H1 (cell line): ENCODE measurements around the gene QSOX1. TPM values are rescaled to one million over a fixed set of nuclear protein-coding genes. Genes with fewer than 3 reads are reported as not detected.

ENCODE experiments used
- CTCF ChIA-PET: fragments of 300-600 bp; sonication (Branson Sonifier 250); formaldehyde crosslinking; loops from one replicate; lab custom pipeline; 2021; ENCODE audit not compliant: partially characterized antibody; lab: Charles Lee
- POLR2A ChIA-PET: fragments of 300-600 bp; sonication (Branson Sonifier 250); formaldehyde crosslinking; loops from one replicate; lab custom pipeline; 2021; ENCODE audit warnings: inconsistent platforms; ENCODE audit not compliant: partially characterized antibody; lab: Charles Lee
- DNase-seq, 2 experiments: peaks; one replicate each; pipeline versions ENCODE4 v3.0.0 to v3.0.0-alpha.2; 2010 to 2022; ENCODE audit warnings: low spot score in 2 of 2, low read depth in 1 of 2, mixed read lengths in 1 of 2
- FAIRE-seq: peaks from 2 replicates; lab custom pipeline; 2011; peaks lifted over from hg19 to GRCh38; lab: Jason Lieb, UNC
- H2AFZ ChIP-seq: 2 replicates; pipeline ENCODE4 v1.8.1; 2012; ENCODE audit warnings: low read length, inconsistent platforms
- H2AK5ac ChIP-seq: 2 replicates; pipeline ENCODE4 v1.6.1; 2013; ENCODE audit warnings: low read depth, low read length
- H2BK120ac ChIP-seq: replicated peaks from 2 replicates; pipeline ENCODE3; 2013; ENCODE audit warnings: low read depth, low read length, inconsistent platforms
- H2BK12ac ChIP-seq: 2 replicates; pipeline ENCODE4 v1.6.1; 2013; ENCODE audit warnings: low read depth, low read length
- H2BK15ac ChIP-seq: 2 replicates; pipeline ENCODE4 v1.6.1; 2013; ENCODE audit warnings: low read length
- H2BK20ac ChIP-seq: 2 replicates; pipeline ENCODE4 v1.6.1; 2013; ENCODE audit warnings: low read length
- H2BK5ac ChIP-seq: 2 replicates; pipeline ENCODE4 v1.6.1; 2013; ENCODE audit warnings: low read depth, low read length
- H3K14ac ChIP-seq: 2 replicates; pipeline ENCODE4 v1.6.1; 2013; ENCODE audit warnings: inconsistent platforms; ENCODE audit not compliant: insufficient read length
- H3K18ac ChIP-seq: 2 replicates; pipeline ENCODE4 v1.6.1; 2013; ENCODE audit warnings: low read length; ENCODE audit errors: extremely low read depth
- H3K23ac ChIP-seq: 2 replicates; pipeline ENCODE4 v1.6.1; 2013; ENCODE audit warnings: inconsistent platforms; ENCODE audit not compliant: insufficient read length
- H3K23me2 ChIP-seq: 2 replicates; pipeline ENCODE4 v1.6.1; 2013; ENCODE audit warnings: low read depth, low read length
- H3K27ac ChIP-seq: 2 replicates; pipeline ENCODE4 v1.6.1; 2011; ENCODE audit warnings: low read depth, low read length, inconsistent platforms
- H3K27me3 ChIP-seq, 4 experiments: replicated peaks in 1 of 4; 1 replicate in 1 of 4; 2 replicates in 3 of 4; pipeline versions ENCODE4 v1.6.1 to v1.8.1; 2011 to 2013; ENCODE audit warnings: low read length in 3 of 4, mild to moderate bottlenecking in 3 of 4, inconsistent platforms in 2 of 4, mixed read lengths in 2 of 4, moderate library complexity in 1 of 4; ENCODE audit not compliant: control insufficient read depth in 3 of 4, insufficient read depth in 3 of 4; ENCODE audit errors: extremely low read depth in 1 of 4
- H3K36me3 ChIP-seq, 4 experiments: 2 replicates each; pipeline versions ENCODE4 v1.6.1 to v1.8.1; 2011 to 2013; ENCODE audit warnings: mild to moderate bottlenecking in 4 of 4, low read length in 3 of 4, moderate library complexity in 2 of 4, control low read depth in 1 of 4, inconsistent platforms in 1 of 4; ENCODE audit not compliant: insufficient read depth in 4 of 4, control insufficient read depth in 2 of 4
- H3K4ac ChIP-seq: replicated peaks from 2 replicates; pipeline ENCODE3; 2013; ENCODE audit warnings: low read length, low read depth, mixed read lengths, inconsistent platforms; ENCODE audit not compliant: insufficient read length
- H3K4me1 ChIP-seq, 4 experiments: replicated peaks in 1 of 4; 1 replicate in 1 of 4; 2 replicates in 3 of 4; pipeline versions ENCODE4 v1.6.1 to v1.8.1; 2011 to 2013; ENCODE audit warnings: low read length in 3 of 4, inconsistent platforms in 2 of 4, mixed read lengths in 1 of 4; ENCODE audit not compliant: insufficient read depth in 4 of 4, control insufficient read depth in 3 of 4
- H3K4me2 ChIP-seq, 2 experiments: 2 replicates each; pipeline versions ENCODE4 v1.6.1 to v1.8.1; 2011 to 2013; ENCODE audit warnings: low read depth in 2 of 2, low read length in 2 of 2, control low read depth in 1 of 2, inconsistent platforms in 1 of 2, mild to moderate bottlenecking in 1 of 2; ENCODE audit not compliant: insufficient read depth in 1 of 2
- H3K4me3 ChIP-seq, 4 experiments: fragments of 200-600, 300-600 bp in 1 of 4; sonication (generic), shearing (Covaris generic), sonication (Bioruptor Twin) in 1 of 4; 2 replicates each; pipeline versions ENCODE4 v1.5.1 to v1.8.1; 2011 to 2016; ENCODE audit warnings: low read length in 4 of 4, low read depth in 3 of 4, control low read depth in 2 of 4, inconsistent platforms in 2 of 4, mild to moderate bottlenecking in 2 of 4, mixed read lengths in 1 of 4, moderate library complexity in 1 of 4; ENCODE audit not compliant: insufficient read depth in 2 of 4; ENCODE audit errors: extremely low read depth in 1 of 4
- H3K56ac ChIP-seq: replicated peaks from 2 replicates; pipeline ENCODE3; 2013; ENCODE audit warnings: low read depth, mild to moderate bottlenecking, mixed read lengths, low read length, inconsistent platforms; ENCODE audit not compliant: insufficient read length
- H3K79me1 ChIP-seq: 2 replicates; pipeline ENCODE4 v1.6.1; 2013; ENCODE audit warnings: low read depth, low read length, control low read depth
- H3K79me2 ChIP-seq, 2 experiments: 2 replicates each; pipeline versions ENCODE4 v1.6.1 to v1.8.1; 2012 to 2013; ENCODE audit warnings: low read length in 2 of 2, mild to moderate bottlenecking in 2 of 2, inconsistent platforms in 1 of 2; ENCODE audit not compliant: insufficient read depth in 2 of 2, control insufficient read depth in 1 of 2
- H3K9ac ChIP-seq, 4 experiments: replicated peaks in 1 of 4; 1 replicate in 1 of 4; 2 replicates in 3 of 4; pipeline versions ENCODE4 v1.6.1 to v1.8.1; 2011 to 2013; ENCODE audit warnings: low read depth in 3 of 4, low read length in 3 of 4, control low read depth in 2 of 4, mild to moderate bottlenecking in 2 of 4, moderate library complexity in 2 of 4, inconsistent platforms in 1 of 4; ENCODE audit errors: extremely low read depth in 1 of 4
- H3K9me3 ChIP-seq, 2 experiments: 2 replicates each; pipeline versions ENCODE4 v1.6.1 to v1.8.1; 2012 to 2013; ENCODE audit warnings: mild to moderate bottlenecking in 2 of 2, moderate library complexity in 2 of 2, control low read depth in 1 of 2, inconsistent platforms in 1 of 2, low read depth in 1 of 2, low read length in 1 of 2, mixed read lengths in 1 of 2; ENCODE audit not compliant: insufficient read depth in 2 of 2
- H4K20me1 ChIP-seq, 2 experiments: replicated peaks in 1 of 2; 2 replicates each; pipeline versions ENCODE3 to v1.8.1; 2011 to 2013; ENCODE audit warnings: inconsistent platforms in 2 of 2, low read length in 2 of 2, mild to moderate bottlenecking in 1 of 2; ENCODE audit not compliant: insufficient read depth in 2 of 2, control insufficient read depth in 1 of 2
- H4K5ac ChIP-seq: 2 replicates; pipeline ENCODE4 v1.6.1; 2013; ENCODE audit warnings: low read length, low read depth, mixed read lengths, inconsistent platforms; ENCODE audit not compliant: insufficient read length
- H4K8ac ChIP-seq: 2 replicates; pipeline ENCODE4 v1.8.0; 2013; ENCODE audit warnings: mild to moderate bottlenecking, moderate library complexity, low read length, inconsistent platforms; ENCODE audit not compliant: insufficient read depth; ENCODE audit errors: extremely low read depth
- H4K91ac ChIP-seq: replicated peaks from 2 replicates; pipeline ENCODE3; 2013; ENCODE audit warnings: low read length, mixed read lengths, inconsistent platforms; ENCODE audit not compliant: insufficient read length
- EP300 ChIP-seq, 2 experiments: IDR thresholded peaks; 1 replicate in 1 of 2; 2 replicates in 1 of 2; pipeline ENCODE4 v1.6.1; 2011 to 2012; ENCODE audit warnings: low read depth in 2 of 2, low read length in 2 of 2, mild to moderate bottlenecking in 2 of 2, borderline replicate concordance in 1 of 2, inconsistent platforms in 1 of 2, moderate library complexity in 1 of 2
- NANOG ChIP-seq: IDR thresholded peaks from 2 replicates; pipeline ENCODE4 v1.6.1; 2011; ENCODE audit warnings: low read length, low read depth, mild to moderate bottlenecking, inconsistent platforms; ENCODE audit not compliant: insufficient read depth, poor library complexity, severe bottlenecking
- RNF2 ChIP-seq: fragments of 200-900, 300-1000 bp; sonication (generic); IDR thresholded peaks from 2 replicates; pipeline ENCODE4 v1.7.1; 2016; ENCODE audit warnings: borderline replicate concordance, low read depth, mild to moderate bottlenecking, antibody characterized with exemption, low read length; ENCODE audit not compliant: poor library complexity, severe bottlenecking; ENCODE audit errors: missing control alignments
- SP1 ChIP-seq: IDR thresholded peaks from 2 replicates; pipeline ENCODE4 v1.6.1; 2011; ENCODE audit warnings: low read depth, low read length
- YY1 ChIP-seq: IDR thresholded peaks from 2 replicates; pipeline ENCODE4 v1.6.1; 2011; ENCODE audit warnings: low read depth, mild to moderate bottlenecking, low read length
- ZNF274 ChIP-seq: IDR thresholded peaks from 2 replicates; pipeline ENCODE4 v1.7.0; 2012; ENCODE audit warnings: low read length, borderline replicate concordance; ENCODE audit errors: extremely low read depth
- WGBS, 2 experiments: shearing (Covaris generic) in 1 of 2; methylation state at CpG; one replicate each; pipeline versions ENCODE4 v1.1.6 to v1.1.7; 2013 to 2015; ENCODE audit warnings: low lambda C conversion rate in 2 of 2, mixed read lengths in 2 of 2, inconsistent platforms in 1 of 2, low coverage in 1 of 2, missing lambda C conversion rate in 1 of 2; ENCODE audit not compliant: insufficient replicate concordance in 2 of 2, insufficient coverage in 1 of 2, insufficient read length in 1 of 2; ENCODE audit errors: extremely low coverage in 1 of 2, missing lambda C conversion rate in 1 of 2; 5-methylcytosine and 5-hydroxymethylcytosine counted together
- polyA plus RNA-seq, 7 experiments: library from polyadenylated mRNA; depleted of rRNA in 3 of 7; stranded (reverse) in 5 of 7; unstranded in 2 of 7; fragments of >200 nt in 5 of 7; fragments of 200-250 nt in 2 of 7; gene quantifications; 1 replicate in 5 of 7; 2 replicates in 1 of 7; 4 replicates in 1 of 7; pipeline versions ENCODE4 v1.2.1 to v1.2.3, GENCODE V29; 2011 to 2013; ENCODE audit warnings: missing spikeins in 2 of 7, mixed read lengths in 2 of 7
- total RNA-seq: library from RNA; stranded (reverse); fragmentation: NEBNext Ultra II Directional; extraction: Animal tissue kit (Norgen Biotek cat#: 25700); gene quantifications from 2 replicates; pipeline ENCODE4 v1.2.1, GENCODE V29; 2021
- TF ChIP-seq, protein P1 (sequence below): IDR thresholded peaks from 2 replicates; pipeline ENCODE4 v1.6.1; 2011; ENCODE audit warnings: low read length, improper control_type of control experiment
- TF ChIP-seq, protein P2 (sequence below): IDR thresholded peaks from 2 replicates; pipeline ENCODE4 v1.6.1; 2012; ENCODE audit warnings: inconsistent platforms

QSOX1 gene
- total and polyA plus RNA-seq, 2 of the 8 experiments (the other 6 are each of a cell fraction or from before 2014, with no cell fraction given), result 97.7 to 123 TPM

DNA sequence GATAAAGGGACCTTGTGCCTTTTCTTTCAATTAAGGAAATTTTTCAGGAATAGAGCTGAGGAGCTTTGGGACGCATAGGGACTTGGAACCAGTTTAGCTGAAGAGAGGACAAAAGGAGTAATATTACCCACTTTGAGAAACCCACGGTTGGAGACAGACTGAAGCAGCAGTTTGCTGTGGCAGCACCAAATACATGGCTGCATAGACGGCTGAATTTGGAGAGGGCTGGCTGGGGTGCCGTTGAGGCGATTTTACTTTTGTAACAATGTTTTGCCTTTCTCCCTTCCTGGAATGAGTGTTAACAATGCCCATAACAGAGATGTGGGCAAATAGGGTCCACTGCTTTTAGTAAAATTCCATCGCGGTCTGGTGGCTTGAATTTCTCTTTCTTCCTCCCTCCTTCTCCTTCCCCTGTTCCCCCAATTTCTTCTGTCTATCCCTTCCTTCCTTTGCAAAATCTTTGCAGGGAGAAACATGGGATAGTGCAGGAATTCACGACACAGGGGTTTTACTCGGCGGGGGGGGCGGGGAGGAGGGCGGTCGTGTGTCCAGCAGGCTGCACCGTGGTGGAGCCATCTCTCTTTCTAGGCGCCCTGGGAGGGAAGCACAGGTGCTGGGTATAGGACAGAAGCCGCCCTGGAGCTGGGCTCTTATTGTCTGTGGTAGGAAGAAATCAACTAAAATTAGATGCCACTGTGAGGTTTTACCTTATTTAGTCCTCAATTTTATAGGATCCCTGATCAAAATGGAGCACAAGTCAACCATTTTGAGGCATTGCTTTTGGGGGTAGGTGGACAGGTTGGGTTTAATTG is 82.2 kb downstream of the QSOX1 start:
- H3K4ac ChIP-seq, result peak overlapping the region; percentile 6
- CTCF ChIA-PET, result interaction anchor here (0.6 to 6.9 kb wide), 5 partner anchors 12 to 56 kb away, joined by 3 to 65 read pairs (median 3); no protein-coding TSS in a partner anchor
- WGBS, 2 experiments, result 1% methylated on average over 14 of the region's 16 CpGs; no CpG with 5 or more reads in 1 of the 2 experiments
- no peak for TF ChIP-seq SP1
- no peak for TF ChIP-seq EP300 (IDR thresholded peaks at IDR 0.05; ENCODE audit: borderline replicate concordance in 1 of 2, low read depth in 2 of 2, low read length in 2 of 2)
- TF ChIP-seq ZNF274, result no peak
- no peak for TF ChIP-seq NANOG
- TF ChIP-seq, protein P1, sequence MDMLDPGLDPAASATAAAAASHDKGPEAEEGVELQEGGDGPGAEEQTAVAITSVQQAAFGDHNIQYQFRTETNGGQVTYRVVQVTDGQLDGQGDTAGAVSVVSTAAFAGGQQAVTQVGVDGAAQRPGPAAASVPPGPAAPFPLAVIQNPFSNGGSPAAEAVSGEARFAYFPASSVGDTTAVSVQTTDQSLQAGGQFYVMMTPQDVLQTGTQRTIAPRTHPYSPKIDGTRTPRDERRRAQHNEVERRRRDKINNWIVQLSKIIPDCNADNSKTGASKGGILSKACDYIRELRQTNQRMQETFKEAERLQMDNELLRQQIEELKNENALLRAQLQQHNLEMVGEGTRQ, result no peak
- TF ChIP-seq, protein P2, sequence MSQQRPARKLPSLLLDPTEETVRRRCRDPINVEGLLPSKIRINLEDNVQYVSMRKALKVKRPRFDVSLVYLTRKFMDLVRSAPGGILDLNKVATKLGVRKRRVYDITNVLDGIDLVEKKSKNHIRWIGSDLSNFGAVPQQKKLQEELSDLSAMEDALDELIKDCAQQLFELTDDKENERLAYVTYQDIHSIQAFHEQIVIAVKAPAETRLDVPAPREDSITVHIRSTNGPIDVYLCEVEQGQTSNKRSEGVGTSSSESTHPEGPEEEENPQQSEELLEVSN, result no peak
- peak; percentile 51 for TF ChIP-seq RNF2
- TF ChIP-seq YY1, result peak; percentile 63; the same call in 1 of the 2 replicates

More for the DNA sequence above, 82.2 kb downstream of the QSOX1 start:
- Histone ChIP-seq H2BK20ac (peak overlapping the region; percentile 91), H3K79me1 (no peaks in the 10 kb centered on the region), H2BK5ac (peak overlapping the region; percentile 66; the same call in 1 of the 2 replicates), H3K4me2 (peak overlapping the region; percentile 91 to 98), H2AK5ac (no peak overlapping the region), H3K14ac (no peak overlapping the region), H2BK15ac (0 out of 2 replicates have a peak overlapping the region, but pooled peaks have one; percentile 36), H2BK120ac (peak overlapping the region; percentile 25), H3K79me2 (no peaks in the 10 kb centered on the region), H2AFZ (no peak overlapping the region), H3K4me3 (peak overlapping the region; percentile 8 to 66 (median 50); a peak in 7 of 8 replicates), H4K5ac (no peak overlapping the region), H3K56ac (no peak overlapping the region), H3K23ac (no peak overlapping the region), H4K91ac (no peak overlapping the region), H3K9ac (no peak overlapping the region), H3K27ac (no peak overlapping the region), H2BK12ac (no peak overlapping the region; the same call in 1 of the 2 replicates), H3K18ac (peak overlapping the region; percentile 91), H3K9me3 (no peaks in the 10 kb centered on the region; a peak in 1 of 4 replicates), H3K36me3 (no peaks in the 10 kb centered on the region; a peak in 1 of 8 replicates), H3K23me2 (peaks cover 16% of the 10 kb centered on the region; the same call in 1 of the 2 replicates), H3K4me1 (peaks cover 35 to 53% (median 37%) of the 10 kb centered on the region in 4 experiments), H3K27me3 (peaks cover 39 to 62% (median 57%) of the 10 kb centered on the region in 4 experiments), H4K8ac (no peak overlapping the region), H4K20me1 (peaks cover 0 to 9% of the 10 kb centered on the region in 2 experiments)
- FAIRE-seq (no peak), DNase-seq (no peak)
- POLR2A ChIA-PET, result interaction anchor here (1.5 to 4.0 kb wide), 4 partner anchors 11 to 34 kb away, joined by 3 to 26 read pairs (median 8); no protein-coding TSS in a partner anchor
